ENCODE results near the gene RETN. TPM values are rescaled to one million over a fixed set of nuclear protein-coding genes. Genes with fewer than 3 reads are reported as not detected.

The RETN gene
- total and polyA plus RNA-seq, 2 of the 8 experiments (the other 6 are each of a cell fraction or from before 2014, with no cell fraction given): not detected

DNA sequence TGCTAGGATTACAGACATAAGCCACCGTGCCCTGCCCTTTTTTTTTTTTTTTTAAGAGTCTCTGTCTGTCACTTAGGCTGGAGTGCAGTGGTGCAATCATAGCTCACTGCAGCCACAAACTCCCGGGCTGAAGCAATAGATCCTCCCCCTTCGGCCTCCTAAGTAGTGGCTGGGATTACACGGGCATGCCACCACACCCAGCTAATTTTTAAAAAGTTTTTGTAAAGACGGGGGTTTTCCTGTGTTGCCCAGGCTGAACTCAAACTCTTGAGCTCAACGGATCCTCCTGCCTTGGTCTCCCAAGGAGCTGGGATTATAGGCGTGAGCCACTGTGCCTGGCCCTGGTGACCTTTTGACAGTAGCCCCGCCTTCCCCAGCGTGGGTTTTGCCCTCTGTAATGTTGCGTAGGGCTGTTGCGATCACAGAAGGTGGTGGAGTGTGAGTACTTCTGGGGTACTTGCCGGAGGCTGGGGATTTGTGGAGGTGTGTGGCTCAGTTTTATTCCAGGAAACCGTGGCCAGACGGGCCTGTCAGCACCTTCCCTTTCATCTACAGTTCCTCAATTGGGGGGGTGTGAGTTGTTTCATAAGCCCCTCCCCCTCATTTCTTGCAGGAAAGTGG lies 11.6 kb upstream of the RETN start:
- no peak overlapping the region for H2AFZ ChIP-seq (ENCODE audit: low read length)
- no peak overlapping the region for H3K27ac ChIP-seq (ENCODE audit: low read depth, low read length)
- H3K4me2 ChIP-seq (ENCODE audit: insufficient read depth in 1 of 2, low read depth in 2 of 2, low read length in 2 of 2): no peak overlapping the region
- H2BK20ac ChIP-seq (ENCODE audit: low read length): no peak overlapping the region
- H4K8ac ChIP-seq (ENCODE audit: extremely low read depth, insufficient read depth, low read length): no peak overlapping the region
- H4K20me1 ChIP-seq (replicated peaks in 1 of 2; ENCODE audit: control insufficient read depth in 1 of 2, insufficient read depth in 2 of 2, low read length in 2 of 2): no peaks in the 10 kb centered on the region
- H3K23ac ChIP-seq (ENCODE audit: insufficient read length): no peak overlapping the region
- H3K23me2 ChIP-seq (ENCODE audit: low read depth, low read length): 0 out of 2 replicates have a peak, but pooled peaks cover under 1% of the 10 kb centered on the region
- H2AK5ac ChIP-seq (ENCODE audit: low read depth, low read length): no peak overlapping the region
- H2BK5ac ChIP-seq (ENCODE audit: low read depth, low read length): no peak overlapping the region
- no peak overlapping the region for H4K5ac ChIP-seq (ENCODE audit: insufficient read length, low read depth, low read length)
- H3K79me2 ChIP-seq (ENCODE audit: control insufficient read depth in 1 of 2, insufficient read depth in 2 of 2, low read length in 2 of 2): no peaks in the 10 kb centered on the region
- H3K36me3 ChIP-seq (ENCODE audit: control insufficient read depth in 2 of 4, insufficient read depth in 4 of 4, low read length in 3 of 4): no peaks in the 10 kb centered on the region
- H3K79me1 ChIP-seq (ENCODE audit: low read depth, low read length): no peaks in the 10 kb centered on the region
- H3K9ac ChIP-seq (replicated peaks in 1 of 4; ENCODE audit: extremely low read depth in 1 of 4, low read depth in 3 of 4, low read length in 3 of 4): no peak overlapping the region
- no peak overlapping the region for H2BK12ac ChIP-seq (ENCODE audit: low read depth, low read length)
- no peak overlapping the region for H3K18ac ChIP-seq (ENCODE audit: extremely low read depth, low read length)
- no peak overlapping the region for H2BK15ac ChIP-seq (ENCODE audit: low read length)
- FAIRE-seq: no peak
- H3K4ac ChIP-seq (replicated peaks; ENCODE audit: insufficient read length, low read depth, low read length): no peak overlapping the region
- no peak overlapping the region for H2BK120ac ChIP-seq (replicated peaks; ENCODE audit: low read depth, low read length)
- peaks cover 2 to 10% (median 4%) of the 10 kb centered on the region in 4 experiments; a peak in 6 of 7 replicates for H3K27me3 ChIP-seq (replicated peaks in 1 of 4; ENCODE audit: control insufficient read depth in 3 of 4, extremely low read depth in 1 of 4, insufficient read depth in 3 of 4, low read length in 3 of 4)
- WGBS, 2 experiments (ENCODE audit: extremely low coverage in 1 of 2, insufficient coverage in 1 of 2, insufficient read length in 1 of 2, insufficient replicate concordance in 2 of 2, low coverage in 1 of 2, low lambda C conversion rate in 2 of 2, missing lambda C conversion rate in 1 of 2): 81% methylated on average over 13 of the region's 14 CpGs; no CpG with 5 or more reads in 1 of the 2 experiments
- no peak overlapping the region for H4K91ac ChIP-seq (replicated peaks; ENCODE audit: insufficient read length, low read length)
- H3K4me3 ChIP-seq (ENCODE audit: extremely low read depth in 1 of 4, insufficient read depth in 2 of 4, low read depth in 3 of 4, low read length in 4 of 4): no peak overlapping the region
- no peak overlapping the region for H3K56ac ChIP-seq (replicated peaks; ENCODE audit: insufficient read length, low read depth, low read length)
- peaks cover 0 to 2% (median 0%) of the 10 kb centered on the region in 4 experiments; a peak in 3 of 7 replicates for H3K4me1 ChIP-seq (replicated peaks in 1 of 4; ENCODE audit: control insufficient read depth in 3 of 4, insufficient read depth in 4 of 4, low read length in 3 of 4)
- TF ChIP-seq, protein P1, sequence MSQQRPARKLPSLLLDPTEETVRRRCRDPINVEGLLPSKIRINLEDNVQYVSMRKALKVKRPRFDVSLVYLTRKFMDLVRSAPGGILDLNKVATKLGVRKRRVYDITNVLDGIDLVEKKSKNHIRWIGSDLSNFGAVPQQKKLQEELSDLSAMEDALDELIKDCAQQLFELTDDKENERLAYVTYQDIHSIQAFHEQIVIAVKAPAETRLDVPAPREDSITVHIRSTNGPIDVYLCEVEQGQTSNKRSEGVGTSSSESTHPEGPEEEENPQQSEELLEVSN (IDR thresholded peaks at IDR 0.05): no peak
- no peak for TF ChIP-seq EZH2 (IDR thresholded peaks at IDR 0.05; ENCODE audit: low read depth, low read length, severe bottlenecking)
- TF ChIP-seq SP4 (IDR thresholded peaks at IDR 0.05; ENCODE audit: low read length): no peak
- no peak for TF ChIP-seq RFX5 (IDR thresholded peaks at IDR 0.05; ENCODE audit: borderline replicate concordance, low read depth, low read length)
- no peak for TF ChIP-seq JUN (IDR thresholded peaks at IDR 0.05; ENCODE audit: low read depth, low read length)
- TF ChIP-seq CEBPB (IDR thresholded peaks at IDR 0.05; ENCODE audit: low read depth, low read length): no peak
- no peak for TF ChIP-seq CREB1 (IDR thresholded peaks at IDR 0.05)
- no peak for TF ChIP-seq SIX5 (IDR thresholded peaks at IDR 0.05; ENCODE audit: low read depth, low read length)
- TF ChIP-seq RBBP5 (IDR thresholded peaks at IDR 0.05; ENCODE audit: borderline replicate concordance, low read depth, low read length): no peak
- TF ChIP-seq GTF2F1 (IDR thresholded peaks at IDR 0.05; ENCODE audit: borderline replicate concordance, low read depth, low read length): no peak
- ChIA-PET POLR2A (ENCODE audit: partially characterized antibody) (interaction anchor here (0.8 to 0.9 kb wide), 2 partner anchors 9 to 142 kb away, joined by 3 to 4 read pairs; no protein-coding TSS in a partner anchor), CTCF (ENCODE audit: partially characterized antibody) (interaction anchor here (0.6 to 2.7 kb wide), 7 partner anchors 9 to 142 kb away, joined by 3 to 10 read pairs (median 4); partner anchors contain the start of gene TRAPPC5)
- H3K9me3 ChIP-seq (ENCODE audit: insufficient read depth in 2 of 2, low read depth in 1 of 2, low read length in 1 of 2): no peaks in the 10 kb centered on the region
- DNase-seq (ENCODE audit: low read depth in 1 of 2, low spot score in 2 of 2): no peak
- no peak overlapping the region for H3K14ac ChIP-seq (ENCODE audit: insufficient read length)

All from H1 (cell line).